HG02943 (cell line): ENCODE results near the gene PROC.
"Not testable (repeated sequence)": the region's sequence is repeated elsewhere in the genome, so short reads cannot be mapped to it uniquely, and the experiment has no call there.

Experiments
- ATAC-seq: cut with Tn5 transposase; IDR thresholded peaks from one replicate; pipeline ENCODE4 v1.9.1; 2021; ENCODE audit warnings: mild to moderate bottlenecking, low read depth, moderate library complexity; ENCODE audit not compliant: unreplicated experiment

PROC gene

GRCh38 chr2:127392828-127393578 is 25.2 kb upstream of the PROC start:
- no peak for ATAC-seq

DNA sequence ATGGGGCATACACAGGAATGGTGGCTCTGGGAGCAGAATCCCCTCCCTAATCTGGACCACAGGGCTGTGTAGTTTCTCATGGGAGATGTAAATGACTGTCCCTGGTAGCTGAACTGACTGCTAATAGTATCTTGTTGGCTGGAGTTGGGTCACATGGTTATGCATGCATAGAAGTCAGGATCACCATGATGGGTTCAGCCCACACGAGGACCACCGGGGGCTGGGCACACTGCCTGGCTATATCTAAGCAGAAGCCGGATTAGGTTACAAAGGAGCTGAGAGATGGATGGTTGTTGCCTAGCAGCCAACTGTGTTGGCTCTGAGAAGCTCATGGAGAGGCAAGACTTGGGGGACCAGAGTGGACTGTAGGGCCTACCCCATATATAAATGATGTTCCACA is 23.7 kb upstream of the PROC start:
- ATAC-seq: no peak

DNA sequence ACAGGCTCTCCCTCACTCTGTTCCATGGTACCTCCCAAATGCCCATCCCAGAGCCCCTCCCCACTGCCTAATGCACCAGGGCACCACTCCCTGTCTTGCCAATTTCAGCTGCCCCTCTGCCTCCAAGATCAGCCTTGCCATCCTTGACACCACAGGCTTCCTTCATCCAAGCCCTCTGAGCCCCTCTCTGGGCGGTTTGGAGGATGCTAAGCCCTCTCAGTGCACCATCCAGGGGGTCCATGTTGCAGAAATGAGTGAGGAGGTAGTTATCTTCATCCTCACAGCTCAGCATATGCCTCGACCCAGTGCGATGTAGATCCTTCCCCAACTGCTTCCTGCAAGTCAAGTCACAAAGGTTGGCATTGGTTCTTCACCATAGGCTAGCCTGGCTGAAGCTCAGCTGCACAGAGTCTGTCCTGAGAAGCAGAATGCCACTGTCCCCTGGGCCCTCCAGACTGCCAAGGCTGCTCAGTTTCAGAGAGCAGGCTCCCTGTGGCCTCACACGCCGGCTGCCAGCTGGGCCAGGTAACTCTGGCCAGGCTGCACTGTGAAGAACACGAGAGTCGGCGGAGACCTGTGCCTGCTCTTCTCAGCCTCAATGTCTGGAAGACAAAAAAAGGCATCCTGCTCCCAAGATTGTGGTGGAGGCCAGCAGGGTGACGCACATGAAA is 20.5 kb upstream of the PROC start:
- ATAC-seq: no peak

- ATAC-seq: no peak
Observed at GRCh38 chr2:127398239-127398590, 20.0 kb upstream of the PROC start.

- no peak for ATAC-seq
Observed at GRCh38 chr2:127400533-127400896, 17.7 kb upstream of the PROC start.

- ATAC-seq: no peak
Observed at GRCh38 chr2:127400897-127401756, 17.1 kb upstream of the PROC start.

DNA sequence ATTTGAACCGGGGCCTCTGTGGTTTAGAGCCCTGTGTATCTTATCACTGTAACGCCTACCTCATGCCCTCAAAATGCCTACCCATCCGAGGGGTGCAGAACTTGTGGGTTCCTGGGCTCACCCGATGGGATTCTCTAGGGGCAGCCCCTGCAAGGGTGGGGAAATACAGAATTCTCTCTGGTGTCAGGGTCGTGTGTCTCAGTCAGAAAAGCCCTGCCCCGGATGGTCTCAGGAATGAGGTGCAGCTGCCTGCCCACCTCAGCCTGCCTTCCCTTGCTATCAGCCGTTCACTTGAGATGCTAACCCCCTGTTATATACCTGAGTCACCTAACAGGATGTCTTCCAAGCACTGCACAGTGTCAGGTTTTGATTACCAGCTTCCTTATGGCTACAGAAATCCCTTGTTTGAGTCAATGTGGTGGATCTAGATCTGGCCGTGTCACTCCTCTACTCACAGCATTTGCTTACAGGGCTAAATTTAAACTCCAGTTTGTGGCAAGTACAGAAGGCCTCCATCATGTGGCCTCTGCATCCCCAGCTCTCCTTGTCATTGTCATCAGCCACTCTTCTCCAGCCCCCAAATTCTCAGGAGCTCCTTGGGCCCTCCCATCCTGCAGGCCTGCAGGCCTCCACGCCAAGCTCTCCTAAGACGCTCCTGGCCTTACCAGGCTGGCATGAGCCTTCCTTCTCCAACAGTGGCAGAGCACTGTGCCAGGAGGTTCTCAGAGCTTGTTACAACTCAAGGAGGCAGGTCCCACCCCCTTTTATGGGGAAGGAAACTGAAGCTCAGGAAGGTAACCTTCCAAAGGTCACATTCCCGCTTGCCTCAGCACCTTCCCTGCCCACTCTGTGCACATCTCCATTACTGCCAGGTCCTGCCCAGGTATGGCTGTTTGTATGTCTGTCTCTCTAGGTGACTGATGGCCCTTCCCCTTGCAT is 16.2 kb upstream of the PROC start:
- no peak for ATAC-seq

GRCh38 chr2:127403460-127403859 is 14.8 kb upstream of the PROC start:
- ATAC-seq: no peak

DNA sequence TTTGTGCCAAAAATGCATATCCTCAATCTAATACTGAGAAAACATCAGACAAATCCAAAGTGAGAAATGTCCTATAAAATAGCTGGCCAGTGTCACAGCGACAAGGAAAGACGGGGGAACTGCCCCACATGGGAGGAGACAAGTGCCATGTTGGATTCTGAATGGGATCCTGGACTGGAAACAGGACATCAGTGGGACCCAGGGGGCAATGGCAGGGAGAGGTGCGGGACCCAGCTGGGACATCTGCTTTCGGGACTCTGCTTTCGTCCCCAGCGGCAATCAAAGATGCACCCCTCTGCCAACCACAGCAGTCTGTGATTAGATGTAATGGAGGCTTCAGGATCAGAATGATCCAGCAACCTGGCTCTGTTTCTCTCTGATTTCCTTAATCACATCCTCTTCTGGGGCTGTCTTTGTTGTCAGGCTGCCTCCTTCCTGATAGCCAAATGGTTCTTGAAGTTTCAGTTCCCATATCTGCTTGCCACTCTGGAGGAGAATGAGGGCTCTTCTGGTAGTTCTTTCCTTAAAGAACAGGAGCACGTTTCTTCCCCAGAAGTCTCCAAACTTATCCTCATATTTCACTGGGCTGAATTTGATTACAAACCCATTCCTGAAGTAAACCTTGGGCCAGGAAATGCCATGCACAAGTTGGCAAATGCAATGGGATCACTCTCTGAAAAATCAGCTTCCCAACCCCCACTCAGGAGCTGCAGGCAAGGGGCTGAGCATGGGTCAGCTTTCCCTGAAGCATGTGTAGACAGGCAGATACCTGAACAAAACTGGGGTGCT is 13.6 kb upstream of the PROC start:
- no peak for ATAC-seq

DNA sequence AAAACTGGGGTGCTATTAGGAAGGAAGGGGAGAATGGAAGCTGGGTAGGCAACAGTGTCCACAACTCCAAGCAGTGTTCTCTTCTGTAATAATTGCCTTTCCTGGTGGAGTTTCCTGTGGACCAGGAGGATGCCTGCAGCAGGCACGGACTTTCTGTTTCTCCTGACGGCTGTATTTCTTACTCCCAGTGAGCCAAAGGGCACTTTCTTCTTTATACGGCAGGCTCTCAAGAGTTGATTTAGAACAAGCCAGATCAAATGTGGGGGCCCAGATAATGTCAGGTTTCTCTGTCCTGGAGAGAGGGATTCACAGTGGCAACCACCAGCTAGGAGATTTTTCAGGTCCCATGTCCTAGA is 13.0 kb upstream of the PROC start:
- ATAC-seq: no peak

DNA sequence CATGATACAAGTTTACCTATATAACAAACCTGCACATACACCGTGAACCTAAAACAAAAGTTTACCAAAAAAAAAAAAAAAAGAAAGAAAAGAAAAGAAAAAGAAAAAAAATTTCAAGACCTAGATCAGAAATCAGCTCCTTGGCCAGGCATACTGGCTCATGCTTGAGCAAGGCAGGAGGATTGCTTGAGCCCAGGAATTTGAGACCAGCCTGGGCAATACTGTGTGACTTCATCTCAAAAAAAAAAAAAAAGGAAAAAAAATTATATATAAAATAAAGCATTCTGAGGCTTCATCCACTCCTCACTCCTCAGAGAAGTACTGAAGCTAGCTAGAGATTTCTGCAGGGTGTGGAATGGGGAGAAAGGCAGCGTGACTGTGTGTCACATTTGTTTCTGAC is 11.8 kb upstream of the PROC start:
- ATAC-seq: no peak

DNA sequence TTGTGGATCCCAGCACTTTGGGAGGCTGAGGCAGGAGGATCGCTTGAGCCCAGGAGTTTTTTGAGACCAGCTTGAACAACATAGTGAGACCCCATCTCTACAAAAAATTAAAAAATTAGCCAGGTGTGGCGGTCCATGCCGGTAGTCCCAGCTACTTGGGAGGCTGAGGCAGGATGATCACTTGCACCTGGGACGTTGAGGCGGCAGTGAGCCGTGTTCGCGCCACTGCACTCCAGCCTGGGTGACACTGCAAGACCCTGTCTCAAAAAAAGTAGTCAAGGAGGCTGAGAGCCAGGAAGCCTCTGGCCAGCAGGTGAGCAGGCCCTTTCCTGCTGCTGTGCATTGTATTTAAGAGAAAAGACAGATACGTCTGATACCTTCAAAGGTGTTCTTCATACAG is 11.1 kb upstream of the PROC start:
- no peak for ATAC-seq

- no peak for ATAC-seq
Observed at GRCh38 chr2:127407661-127408003, 10.6 kb upstream of the PROC start.

- no peak for ATAC-seq
Observed at GRCh38 chr2:127408004-127408806, 10.0 kb upstream of the PROC start.

GRCh38 chr2:127408807-127409099 is 9.5 kb upstream of the PROC start:
- no peak for ATAC-seq

GRCh38 chr2:127409716-127410115 is 8.5 kb upstream of the PROC start:
- ATAC-seq: not testable (repeated sequence)

DNA sequence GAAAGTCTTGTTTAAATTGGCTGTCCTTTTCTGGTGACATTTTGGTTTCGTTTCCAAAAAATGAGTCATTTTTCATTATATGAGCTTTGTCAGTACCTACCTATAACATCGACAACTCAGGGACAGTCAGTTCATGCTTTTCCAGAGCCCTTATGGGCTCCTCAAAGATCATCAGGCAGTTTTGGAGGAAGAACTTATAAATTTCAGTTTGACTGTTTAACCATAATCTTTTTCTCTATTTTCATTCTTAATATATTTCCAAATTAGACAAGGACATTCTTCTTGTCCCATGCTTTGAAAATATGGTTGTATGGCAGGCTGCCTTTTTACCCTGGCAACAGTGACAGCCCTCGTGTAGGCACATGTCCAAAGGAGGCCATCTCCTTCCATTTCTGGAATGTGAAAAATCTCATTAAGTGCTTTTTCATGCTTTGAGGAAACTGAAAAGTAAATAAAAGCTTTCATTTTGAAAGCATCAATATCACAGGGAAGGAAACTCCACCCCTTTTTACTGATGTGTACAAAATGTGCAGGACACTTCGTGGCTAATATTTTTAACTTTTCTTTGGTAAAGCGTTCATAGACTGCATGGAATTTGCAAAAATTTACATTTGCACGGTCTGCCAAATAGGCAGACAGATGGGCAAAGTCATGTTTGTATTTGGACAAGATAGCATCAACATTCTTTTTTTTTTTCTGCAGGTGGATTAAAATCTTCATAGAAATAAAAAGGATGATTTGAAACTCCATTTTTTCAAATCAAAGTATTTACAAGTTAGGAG is 7.2 kb upstream of the PROC start:
- no peak for ATAC-seq

- ATAC-seq: no peak
Observed at GRCh38 chr2:127411653-127412369, 6.4 kb upstream of the PROC start.
